SK-N-MC (cell line): ENCODE measurements around the gene ADIPOR2.

Source experiments
- EZH2 ChIP-seq: fragments of 200-600 bp; sonication (generic); IDR thresholded peaks from one replicate; pipeline ENCODE4 v1.6.1; 2017; ENCODE audit warnings: antibody characterized with exemption
- POLR2AphosphoS5 ChIP-seq: IDR thresholded peaks from 2 replicates; pipeline ENCODE4 v1.6.1; 2012; ENCODE audit warnings: mild to moderate bottlenecking, low read depth, low read length, borderline replicate concordance

DNA sequence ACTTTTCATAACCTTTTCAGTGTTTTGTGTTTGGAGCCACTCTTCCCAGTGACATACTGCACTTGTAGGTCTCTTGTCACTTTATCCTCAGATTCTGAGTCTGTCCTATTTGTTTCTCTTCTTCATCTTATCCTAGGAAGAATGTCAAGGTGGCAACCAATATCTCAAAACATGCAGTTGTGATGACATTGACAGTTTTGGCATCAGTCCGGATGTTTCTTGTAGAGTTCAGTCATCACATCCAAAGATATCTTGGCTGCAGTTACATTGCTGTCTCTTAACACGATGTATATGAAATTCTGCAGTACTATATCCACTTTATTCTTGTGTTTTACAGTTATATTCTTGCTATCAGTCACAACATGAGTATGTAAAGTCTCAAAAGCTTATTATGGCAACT is 6.4 kb downstream of the ADIPOR2 start:
- TF ChIP-seq EZH2: no peak
- TF ChIP-seq POLR2AphosphoS5: no peak
